HG02678 (cell line): Measurements from ENCODE around the gene PPP2R2C.

Experiments
- ATAC-seq: cut with Tn5 transposase; IDR thresholded peaks from one replicate; pipeline ENCODE4 v1.9.1; 2021; ENCODE audit warnings: mild to moderate bottlenecking, moderate library complexity; ENCODE audit not compliant: unreplicated experiment

Gene PPP2R2C

GRCh38 chr4:6404611-6405396, 67.6 kb downstream of the PPP2R2C start:
- ATAC-seq: no peak

- no peak for ATAC-seq
These were observed 69.1 kb downstream of the PPP2R2C start for GRCh38 chr4:6403400-6403685.

GRCh38 chr4:6402566-6403399, 69.6 kb downstream of the PPP2R2C start:
- ATAC-seq: no peak

GRCh38 chr4:6401797-6402196, 70.6 kb downstream of the PPP2R2C start:
- ATAC-seq: no peak

- no peak for ATAC-seq
These were observed 75.6 kb downstream of the PPP2R2C start for GRCh38 chr4:6396696-6397236.

GRCh38 chr4:6395466-6396228, 76.8 kb downstream of the PPP2R2C start:
- no peak for ATAC-seq

- no peak for ATAC-seq
These were observed 77.7 kb downstream of the PPP2R2C start for GRCh38 chr4:6394671-6395081.

- ATAC-seq: no peak
These were observed 78.6 kb downstream of the PPP2R2C start for GRCh38 chr4:6393544-6394475.

- no peak for ATAC-seq
These were observed 79.3 kb downstream of the PPP2R2C start for GRCh38 chr4:6393066-6393465.

GRCh38 chr4:6392407-6392806, 80.0 kb downstream of the PPP2R2C start:
- ATAC-seq: no peak

- ATAC-seq: no peak
These were observed 80.6 kb downstream of the PPP2R2C start for GRCh38 chr4:6391852-6392188.

GRCh38 chr4:6391186-6391851, 81.1 kb downstream of the PPP2R2C start:
- ATAC-seq: no peak

- no peak for ATAC-seq
These were observed 82.1 kb downstream of the PPP2R2C start for GRCh38 chr4:6390356-6390755.

- ATAC-seq: no peak
These were observed 83.1 kb downstream of the PPP2R2C start for GRCh38 chr4:6389142-6389825.

- no peak for ATAC-seq
These were observed 83.7 kb downstream of the PPP2R2C start for GRCh38 chr4:6388713-6389112.

GRCh38 chr4:6387946-6388345, 84.5 kb downstream of the PPP2R2C start:
- no peak for ATAC-seq

- no peak for ATAC-seq
These were observed 86.3 kb downstream of the PPP2R2C start for GRCh38 chr4:6386091-6386490.

GRCh38 chr4:6385288-6385687, 87.1 kb downstream of the PPP2R2C start:
- no peak for ATAC-seq

GRCh38 chr4:6384541-6384940, 87.9 kb downstream of the PPP2R2C start:
- no peak for ATAC-seq
